HepG2 (cell line): ENCODE results near the gene CEP97. TPM values are rescaled to one million over a fixed set of nuclear protein-coding genes. Genes with fewer than 3 reads are reported as not detected.

Source experiments
- ATAC-seq: fragments of 200-7000 bp; cut with Tn5 transposase; 3 replicates; pipeline ENCODE4 v1.9.1; 2020; ENCODE audit warnings: mild to moderate bottlenecking, moderate library complexity
- BruUV-seq: library from RNA; stranded (reverse); fragments of 400-500 nt; replicated peaks from 2 replicates; lab custom pipeline; 2021; lab: Mats Ljungman, UMichigan
- CTCF ChIA-PET: fragments of 300-600 bp; formaldehyde crosslinking; extraction: SDS; loops from one replicate; lab custom pipeline; 2021; ENCODE audit warnings: low total read pairs, inconsistent platforms, low intra/inter-chr PET ratio; lab: Yijun Ruan, JAX
- POLR2A ChIA-PET: fragments of 350-600 bp; sonication (Branson Sonifier 250); formaldehyde crosslinking; loops from one replicate; lab custom pipeline; 2020; ENCODE audit warnings: antibody characterized with exemption, inconsistent platforms; lab: Yijun Ruan, JAX
- DNase-seq: peaks from one replicate; pipeline ENCODE4 v3.0.0-alpha.2; 2015; ENCODE audit warnings: low spot score
- FAIRE-seq: peaks from 3 replicates; lab custom pipeline; 2011; peaks lifted over from hg19 to GRCh38; lab: Jason Lieb, UNC
- H2AFZ ChIP-seq: one replicate; pipeline ENCODE4 v1.6.1; 2011; ENCODE audit warnings: low read length, inconsistent platforms
- H3K27ac ChIP-seq: fragments of 300-600 bp; 3 replicates; pipeline ENCODE4 v1.8.0; 2011; ENCODE audit warnings: mixed run types, mild to moderate bottlenecking, mixed read lengths, low read length, inconsistent platforms; ENCODE audit not compliant: insufficient read depth; ENCODE audit errors: extremely low read length
- H3K27me3 ChIP-seq, 2 experiments: fragments of 200-600 bp in 1 of 2; 2 replicates in 1 of 2; 3 replicates in 1 of 2; pipeline versions ENCODE4 v1.6.0 to v1.8.0; 2011; ENCODE audit warnings: low read length in 2 of 2, mild to moderate bottlenecking in 2 of 2, moderate library complexity in 2 of 2, inconsistent platforms in 1 of 2; ENCODE audit not compliant: insufficient read depth in 2 of 2, control insufficient read depth in 1 of 2
- H3K36me3 ChIP-seq, 2 experiments: fragments of 200-600 bp in 1 of 2; replicated peaks in 1 of 2; 2 replicates in 1 of 2; 3 replicates in 1 of 2; pipeline versions ENCODE4 v1.5.1 to v1.8.0; 2011; ENCODE audit warnings: low read length in 2 of 2, inconsistent platforms in 1 of 2; ENCODE audit not compliant: insufficient read depth in 2 of 2, control insufficient read depth in 1 of 2
- H3K4me1 ChIP-seq: 2 replicates; pipeline ENCODE4 v1.5.1; 2012; ENCODE audit warnings: low read length, inconsistent platforms; ENCODE audit not compliant: insufficient read depth
- H3K4me2 ChIP-seq: 2 replicates; pipeline ENCODE4 v1.6.0; 2011; ENCODE audit warnings: low read depth, low read length, inconsistent platforms
- H3K4me3 ChIP-seq, 3 experiments: fragments of 200-600 bp in 1 of 3; sonication (generic), shearing (Covaris generic) in 1 of 3; replicated peaks in 1 of 3; 2 replicates each; pipeline ENCODE4 v1.5.1; 2011 to 2016; ENCODE audit warnings: low read length in 3 of 3, inconsistent platforms in 2 of 3, low read depth in 2 of 3, mild to moderate bottlenecking in 2 of 3, control low read depth in 1 of 3, mixed read lengths in 1 of 3; ENCODE audit not compliant: insufficient read depth in 1 of 3
- H3K79me2 ChIP-seq: one replicate; pipeline ENCODE4 v1.6.1; 2011; ENCODE audit warnings: low read length, inconsistent platforms; ENCODE audit not compliant: insufficient read depth
- H3K9ac ChIP-seq: 2 replicates; pipeline ENCODE4 v1.6.0; 2011; ENCODE audit warnings: mild to moderate bottlenecking, low read depth, low read length, inconsistent platforms; ENCODE audit not compliant: insufficient read depth
- H3K9me3 ChIP-seq: 2 replicates; pipeline ENCODE4 v1.5.1; 2012; ENCODE audit warnings: mild to moderate bottlenecking, low read length
- H4K20me1 ChIP-seq: 2 replicates; pipeline ENCODE4 v1.6.0; 2011; ENCODE audit warnings: inconsistent platforms, mild to moderate bottlenecking, low read length, moderate library complexity; ENCODE audit not compliant: insufficient read depth
- CHD2 ChIP-seq: IDR thresholded peaks from 2 replicates; pipeline ENCODE4 v1.6.1; 2011; ENCODE audit warnings: low read depth, low read length, improper control_type of control experiment
- MTF1 ChIP-seq: sonication (generic); formaldehyde crosslinking; IDR thresholded peaks from 2 replicates; pipeline ENCODE4 v1.5.0; 2020; ENCODE audit warnings: missing genetic modification reagents
- ZNF235 ChIP-seq: sonication (generic); formaldehyde crosslinking; IDR thresholded peaks from 2 replicates; pipeline ENCODE4 v1.8.1; 2023; ENCODE audit warnings: mild to moderate bottlenecking, missing genetic modification reagents, borderline replicate concordance
- ZNF549 ChIP-seq: sonication (generic); formaldehyde crosslinking; IDR thresholded peaks from 2 replicates; pipeline ENCODE4 v1.5.0; 2020; ENCODE audit warnings: missing genetic modification reagents
- ZNF556 ChIP-seq: sonication (generic); formaldehyde crosslinking; IDR thresholded peaks from 2 replicates; pipeline ENCODE4 v1.4.0; 2020; ENCODE audit warnings: mild to moderate bottlenecking, missing genetic modification reagents, borderline replicate concordance
- ZNF629 ChIP-seq: sonication (generic); formaldehyde crosslinking; conservative IDR thresholded peaks from 2 replicates; pipeline ENCODE4 v1.5.0; 2020; ENCODE audit warnings: missing genetic modification reagents
- ZSCAN12 ChIP-seq: sonication (generic); formaldehyde crosslinking; IDR thresholded peaks from 2 replicates; pipeline ENCODE4 v1.9.0; 2021; ENCODE audit warnings: mild to moderate bottlenecking, missing genetic modification reagents
- WGBS: methylation state at CpG from one replicate; pipeline ENCODE4 v1.1.6; 2017; ENCODE audit warnings: low lambda C conversion rate; 5-methylcytosine and 5-hydroxymethylcytosine counted together
- in situ Hi-C: cut with HindIII; loops from 2 replicates; pipeline ENCODE4 v1.10.0; 2017; ENCODE audit warnings: low pct_unique_long_range_greater_than_20kb; ENCODE audit not compliant: extremely low pct_ligation_motif_present
- intact Hi-C: fragments of 100-400 bp; cut with micrococcal nuclease; formaldehyde crosslinking; loops from one replicate; pipeline ENCODE4 v1.10.0; 2022; ENCODE audit not compliant: unreplicated experiment
- polyA plus RNA-seq, 8 experiments: library from polyadenylated mRNA; depleted of rRNA in 3 of 8; stranded (reverse) in 7 of 8; unstranded in 1 of 8; fragments of >200 nt; fragmentation: Illumina TruSeq in 4 of 8; extraction: Trizol in 4 of 8; gene quantifications; 2 replicates each; pipeline versions ENCODE4 v1.2.1 to v1.2.3, GENCODE V29; 2011 to 2016; ENCODE audit warnings: low read depth in 4 of 8, missing spikeins in 1 of 8, mixed read lengths in 1 of 8; ENCODE audit not compliant: insufficient read depth in 1 of 8
- total RNA-seq, 5 experiments: library from RNA; depleted of rRNA; stranded (reverse); fragments of >200 nt; fragmentation: Illumina TruSeq; extraction: Trizol; gene quantifications; 2 replicates each; pipeline ENCODE4 v1.2.3, GENCODE V29; 2016; ENCODE audit warnings: low read depth in 1 of 5
- TF ChIP-seq, protein P1 (sequence below): sonication (generic); formaldehyde crosslinking; IDR thresholded peaks from 2 replicates; pipeline ENCODE4 v1.4.0; 2020; ENCODE audit warnings: missing genetic modification reagents; ENCODE audit errors: not compliant biosample characterization
- TF ChIP-seq, protein P2 (sequence below): sonication (generic); formaldehyde crosslinking; conservative IDR thresholded peaks from 2 replicates; pipeline ENCODE4 v1.8.0; 2022; ENCODE audit warnings: missing genetic modification reagents
- TF ChIP-seq, protein P3 (sequence below): sonication (generic); formaldehyde crosslinking; conservative IDR thresholded peaks from 2 replicates; pipeline ENCODE4 v1.4.0; 2020; ENCODE audit warnings: missing genetic modification reagents

Gene CEP97
- total and polyA plus RNA-seq, 2 of the 13 experiments (the other 11 are each of a cell fraction or from before 2014, with no cell fraction given) = 0.99 to 6.5 TPM

DNA sequence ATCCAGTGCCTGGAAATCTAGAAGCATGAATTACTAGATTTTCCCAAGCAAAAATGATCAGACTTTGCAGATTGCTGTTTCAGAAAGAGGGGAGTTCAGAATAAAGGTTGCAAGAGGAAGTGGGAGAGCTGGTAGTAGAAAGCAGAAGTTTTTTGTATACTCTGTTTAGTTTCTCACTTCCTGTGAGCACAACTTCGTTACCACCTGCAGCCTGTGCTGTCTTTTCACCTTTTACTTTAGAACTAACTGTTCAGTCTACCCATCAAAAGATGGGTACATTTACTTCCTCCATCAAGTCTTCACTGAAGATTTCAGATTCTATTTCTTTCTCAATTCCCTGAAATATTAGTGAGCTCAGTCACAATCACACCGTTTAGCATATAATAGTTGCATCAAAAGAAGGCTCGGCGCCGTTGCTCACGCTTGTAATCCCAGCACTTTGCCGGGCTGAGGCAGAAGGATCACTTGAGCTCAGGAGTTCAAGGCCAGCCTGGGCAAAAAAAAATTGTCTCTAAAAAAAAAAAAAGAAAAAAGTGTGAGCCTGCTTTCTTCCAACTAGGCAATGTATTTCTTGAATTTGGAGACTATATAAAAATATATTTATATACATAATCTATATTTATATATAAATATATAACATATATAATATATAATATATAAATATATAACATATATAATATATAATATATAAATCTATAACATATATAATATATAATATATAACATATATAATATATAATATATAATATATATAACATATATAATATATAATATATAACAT is 1.8 kb upstream of the CEP97 start:
- Histone ChIP-seq H3K36me3 (no peaks in the 10 kb centered on the region), H3K9ac (no peak overlapping the region), H3K4me1 (peaks cover 39% of the 10 kb centered on the region), H2AFZ (peak overlapping the region; percentile 80), H3K4me3 (no peak overlapping the region), H4K20me1 (no peaks in the 10 kb centered on the region), H3K4me2 (peak overlapping the region; percentile 8), H3K27me3 (no peaks in the 10 kb centered on the region; a peak in 1 of 5 replicates), H3K27ac (peak overlapping the region; percentile 11), H3K9me3 (no peaks in the 10 kb centered on the region), H3K79me2 (no peaks in the 10 kb centered on the region)
- intact Hi-C loops = loop anchor here (5.0 kb wide), 1 partner anchor 55 kb away; the partner anchor contains the start of gene NXPE3
- in situ Hi-C loops = no loop called here
- no peak for ATAC-seq
- no peak for FAIRE-seq
- no peak for TF ChIP-seq CHD2
- peak; percentile 76 for TF ChIP-seq ZNF629 (CRISPR knock-in tag)
- ChIA-PET POLR2A (no interaction called here), CTCF (no interaction called here)
- no TSS peak for BruUV-seq
- WGBS = 32% methylated on average over 7 of the region's 7 CpGs
- DNase-seq = no peak

DNA sequence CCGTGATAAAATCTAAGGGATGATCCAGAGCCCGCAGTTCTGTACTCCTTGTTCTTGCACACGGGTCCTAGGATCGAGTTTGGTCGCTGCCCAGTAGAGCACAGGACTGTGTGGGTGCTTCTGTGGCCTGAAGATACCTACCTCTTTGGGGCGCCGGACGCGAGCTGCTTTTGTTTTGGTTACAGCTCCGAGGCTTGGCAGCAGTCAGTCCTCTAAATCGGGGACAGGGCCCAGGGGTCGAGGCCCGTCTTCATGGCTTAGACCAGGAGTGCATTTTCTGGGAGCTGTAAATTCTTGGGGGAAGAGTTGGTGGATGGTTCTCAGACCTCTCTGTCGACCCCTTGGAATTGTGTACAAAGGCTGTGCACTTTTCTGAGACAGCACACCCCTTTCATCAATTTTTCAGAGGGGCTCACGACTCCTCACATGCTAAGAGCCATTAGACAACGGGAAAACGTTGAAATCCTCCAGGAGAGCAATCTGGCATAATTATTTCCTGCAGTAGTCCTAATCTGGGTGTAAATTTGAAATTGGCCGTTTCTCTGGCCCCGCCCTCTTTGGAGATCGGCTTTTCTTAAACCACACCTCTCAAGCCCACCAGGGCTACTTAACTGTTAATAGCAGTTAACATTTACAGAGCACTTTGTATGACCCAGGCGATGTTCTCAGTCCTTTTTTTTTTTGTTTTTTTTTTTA is 928 bp downstream of the CEP97 start:
- no peaks in the 10 kb centered on the region; a peak in 1 of 5 replicates for H3K27me3 ChIP-seq
- POLR2A ChIA-PET = interaction anchor here (1.2 to 1.8 kb wide), 4 partner anchors 39 to 54 kb away, joined by 6 to 15 read pairs (median 7); partner anchors contain the start of genes NXPE3, RPL24 and ZBTB11
- BruUV-seq = no TSS peak
- CTCF ChIA-PET = no interaction called here
- ATAC-seq = peak; percentile 24
- peak overlapping the region; percentile 98 for H2AFZ ChIP-seq
- FAIRE-seq = no peak
- peaks cover 0 to 6% of the 10 kb centered on the region in 2 experiments; a peak in 1 of 5 replicates for H3K36me3 ChIP-seq
- 5% methylated on average over 16 of the region's 21 CpGs for WGBS
- peak overlapping the region; percentile 81 to 86 (median 82) for H3K4me3 ChIP-seq
- no peaks in the 10 kb centered on the region for H4K20me1 ChIP-seq
- DNase-seq = no peak
- intact Hi-C loops (loop anchor here (2.0 kb wide), 1 partner anchor 39 kb away; the partner anchor contains the start of gene RPL24), in situ Hi-C loops (no loop called here)
- no peaks in the 10 kb centered on the region for H3K79me2 ChIP-seq
- H3K27ac ChIP-seq = peak overlapping the region; percentile 18
- H3K9me3 ChIP-seq = no peaks in the 10 kb centered on the region
- H3K9ac ChIP-seq = peak overlapping the region; percentile 65
- peak overlapping the region; percentile 78 for H3K4me2 ChIP-seq
- peaks cover 31% of the 10 kb centered on the region for H3K4me1 ChIP-seq
- peak; percentile 49; the same call in 1 of the 2 replicates for TF ChIP-seq ZNF556 (CRISPR knock-in tag)
- no peak for TF ChIP-seq MTF1
- TF ChIP-seq ZNF549 (CRISPR knock-in tag) = 0 out of 2 replicates have a peak, but pooled peaks have one; percentile 52
- TF ChIP-seq, protein P1, sequence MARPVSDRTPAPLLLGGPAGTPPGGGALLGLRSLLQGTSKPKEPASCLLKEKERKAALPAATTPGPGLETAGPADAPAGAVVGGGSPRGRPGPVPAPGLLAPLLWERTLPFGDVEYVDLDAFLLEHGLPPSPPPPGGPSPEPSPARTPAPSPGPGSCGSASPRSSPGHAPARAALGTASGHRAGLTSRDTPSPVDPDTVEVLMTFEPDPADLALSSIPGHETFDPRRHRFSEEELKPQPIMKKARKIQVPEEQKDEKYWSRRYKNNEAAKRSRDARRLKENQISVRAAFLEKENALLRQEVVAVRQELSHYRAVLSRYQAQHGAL (CRISPR knock-in tag) = peak; percentile 45
- TF ChIP-seq, protein P2, sequence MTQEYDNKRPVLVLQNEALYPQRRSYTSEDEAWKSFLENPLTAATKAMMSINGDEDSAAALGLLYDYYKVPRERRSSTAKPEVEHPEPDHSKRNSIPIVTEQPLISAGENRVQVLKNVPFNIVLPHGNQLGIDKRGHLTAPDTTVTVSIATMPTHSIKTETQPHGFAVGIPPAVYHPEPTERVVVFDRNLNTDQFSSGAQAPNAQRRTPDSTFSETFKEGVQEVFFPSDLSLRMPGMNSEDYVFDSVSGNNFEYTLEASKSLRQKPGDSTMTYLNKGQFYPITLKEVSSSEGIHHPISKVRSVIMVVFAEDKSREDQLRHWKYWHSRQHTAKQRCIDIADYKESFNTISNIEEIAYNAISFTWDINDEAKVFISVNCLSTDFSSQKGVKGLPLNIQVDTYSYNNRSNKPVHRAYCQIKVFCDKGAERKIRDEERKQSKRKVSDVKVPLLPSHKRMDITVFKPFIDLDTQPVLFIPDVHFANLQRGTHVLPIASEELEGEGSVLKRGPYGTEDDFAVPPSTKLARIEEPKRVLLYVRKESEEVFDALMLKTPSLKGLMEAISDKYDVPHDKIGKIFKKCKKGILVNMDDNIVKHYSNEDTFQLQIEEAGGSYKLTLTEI = no peak
- TF ChIP-seq, protein P3, sequence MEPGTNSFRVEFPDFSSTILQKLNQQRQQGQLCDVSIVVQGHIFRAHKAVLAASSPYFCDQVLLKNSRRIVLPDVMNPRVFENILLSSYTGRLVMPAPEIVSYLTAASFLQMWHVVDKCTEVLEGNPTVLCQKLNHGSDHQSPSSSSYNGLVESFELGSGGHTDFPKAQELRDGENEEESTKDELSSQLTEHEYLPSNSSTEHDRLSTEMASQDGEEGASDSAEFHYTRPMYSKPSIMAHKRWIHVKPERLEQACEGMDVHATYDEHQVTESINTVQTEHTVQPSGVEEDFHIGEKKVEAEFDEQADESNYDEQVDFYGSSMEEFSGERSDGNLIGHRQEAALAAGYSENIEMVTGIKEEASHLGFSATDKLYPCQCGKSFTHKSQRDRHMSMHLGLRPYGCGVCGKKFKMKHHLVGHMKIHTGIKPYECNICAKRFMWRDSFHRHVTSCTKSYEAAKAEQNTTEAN (CRISPR knock-in tag) = 0 out of 2 replicates have a peak, but pooled peaks have one; percentile 13
- no peak for TF ChIP-seq ZNF235 (CRISPR knock-in tag)
- 0 out of 2 replicates have a peak, but pooled peaks have one; percentile 61 for TF ChIP-seq ZSCAN12 (CRISPR knock-in tag)
